ENCODE data around the gene SNX18. TPM values are rescaled to one million over a fixed set of nuclear protein-coding genes. Genes with fewer than 3 reads are reported as not detected.

Gene SNX18
- total RNA-seq, 2 experiments from 2014 or later: 17.1 to 19.3 TPM

DNA sequence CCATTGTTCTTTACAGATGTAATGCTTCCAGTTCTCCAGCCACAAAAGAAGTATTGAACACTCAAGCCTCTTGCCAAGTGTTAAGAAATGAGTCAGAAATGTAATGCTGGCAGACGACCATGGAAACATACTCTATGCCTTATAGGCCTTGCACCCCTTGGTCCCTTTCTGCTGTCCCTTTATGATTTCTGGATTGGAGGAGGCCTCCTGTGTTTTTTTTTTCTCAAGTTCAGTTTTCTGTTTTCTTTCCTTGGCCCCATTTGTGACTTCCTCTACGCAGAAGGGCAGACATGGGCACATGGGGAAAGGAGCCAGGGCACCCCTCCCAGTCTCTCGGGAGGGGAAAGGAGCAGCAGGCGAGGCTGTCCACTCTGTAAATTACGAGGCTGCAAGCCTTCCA is 53.4 kb downstream of the SNX18 start:
- DNase-seq (no peak), ATAC-seq (no peak)
- no peaks in the 10 kb centered on the region for H3K27me3 Mint-ChIP-seq (ENCODE audit: low read depth)
- peaks cover 16% of the 10 kb centered on the region for H3K4me1 Mint-ChIP-seq (ENCODE audit: low read depth)
- H3K27ac Mint-ChIP-seq: no peak overlapping the region
- H3K4me3 Mint-ChIP-seq: no peak overlapping the region
- CTCF ChIA-PET: no interaction called here
- POLR2A ChIA-PET: no interaction called here
- no peaks in the 10 kb centered on the region for H3K36me3 Mint-ChIP-seq (ENCODE audit: low read depth)
- H3K9me3 Mint-ChIP-seq (ENCODE audit: insufficient read depth): no peaks in the 10 kb centered on the region

DNA sequence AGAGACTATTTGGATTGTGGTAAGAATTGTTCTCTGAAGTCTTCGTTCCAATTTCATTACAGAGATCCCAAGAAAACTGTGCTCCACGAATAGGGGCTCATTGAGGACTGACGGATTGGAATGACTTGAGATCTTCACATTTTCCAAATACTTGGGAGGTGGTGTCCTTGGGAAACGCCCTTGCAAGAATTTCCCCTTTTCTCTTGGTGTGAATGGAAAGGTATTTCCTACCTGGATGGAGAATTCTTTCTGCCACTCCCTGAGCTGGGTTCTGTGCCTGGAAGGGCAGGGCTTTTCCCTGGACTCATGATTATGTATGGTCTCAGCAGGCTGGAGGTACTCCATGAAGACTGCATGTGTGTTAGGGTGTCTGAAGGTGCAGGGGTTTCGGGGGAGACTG is 53.9 kb downstream of the SNX18 start:
- no peaks in the 10 kb centered on the region for H3K9me3 Mint-ChIP-seq (ENCODE audit: insufficient read depth)
- ATAC-seq (no peak), DNase-seq (no peak)
- H3K27ac Mint-ChIP-seq: no peak overlapping the region
- H3K36me3 Mint-ChIP-seq (ENCODE audit: low read depth): no peaks in the 10 kb centered on the region
- no peaks in the 10 kb centered on the region for H3K27me3 Mint-ChIP-seq (ENCODE audit: low read depth)
- ChIA-PET CTCF (no interaction called here), POLR2A (no interaction called here)
- H3K4me1 Mint-ChIP-seq (ENCODE audit: low read depth): peaks cover 18% of the 10 kb centered on the region
- no peak overlapping the region for H3K4me3 Mint-ChIP-seq

GRCh38 chr5:54573812-54574489 is 56.4 kb downstream of the SNX18 start:
- H3K4me3 Mint-ChIP-seq: no peak overlapping the region
- no peaks in the 10 kb centered on the region for H3K36me3 Mint-ChIP-seq (ENCODE audit: low read depth)
- CTCF ChIA-PET: no interaction called here
- H3K9me3 Mint-ChIP-seq (ENCODE audit: insufficient read depth): no peaks in the 10 kb centered on the region
- POLR2A ChIA-PET: no interaction called here
- DNase-seq (no peak), ATAC-seq (no peak)
- H3K27ac Mint-ChIP-seq: no peak overlapping the region
- H3K27me3 Mint-ChIP-seq (ENCODE audit: low read depth): no peaks in the 10 kb centered on the region
- peaks cover 18% of the 10 kb centered on the region for H3K4me1 Mint-ChIP-seq (ENCODE audit: low read depth)

DNA sequence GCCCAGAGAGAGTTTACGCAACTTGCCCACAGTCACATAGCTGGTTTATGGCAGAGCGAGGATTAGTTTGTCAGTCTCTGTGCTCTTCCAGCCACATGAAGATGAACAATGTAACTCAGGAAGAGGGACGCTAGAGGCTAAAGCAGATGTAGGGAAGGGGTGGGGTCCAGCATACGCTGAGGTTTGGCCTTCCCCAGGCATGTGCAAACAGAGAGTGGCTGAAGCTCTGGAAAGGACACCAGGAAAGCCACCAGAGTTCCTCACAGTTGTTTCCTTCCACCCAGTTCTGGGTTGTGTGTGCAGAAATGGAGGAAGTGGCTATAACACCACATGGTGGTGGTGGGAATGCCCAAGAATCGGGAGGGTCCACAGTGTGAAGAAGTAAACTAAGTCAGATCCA is 60.0 kb downstream of the SNX18 start:
- no peak for DNase-seq
- ATAC-seq: no peak
- POLR2A ChIA-PET: no interaction called here

GRCh38 chr5:54577937-54578653 is 60.5 kb downstream of the SNX18 start:
- Mint-ChIP-seq H3K27ac (no peak overlapping the region), H3K4me3 (no peak overlapping the region), H3K4me1 (ENCODE audit: low read depth) (peaks cover 22% of the 10 kb centered on the region), H3K27me3 (ENCODE audit: low read depth) (peaks cover 9% of the 10 kb centered on the region), H3K36me3 (ENCODE audit: low read depth) (no peaks in the 10 kb centered on the region), H3K9me3 (ENCODE audit: insufficient read depth) (no peaks in the 10 kb centered on the region)
- ATAC-seq (no peak), DNase-seq (no peak)
- ChIA-PET CTCF (no interaction called here), POLR2A (no interaction called here)

More for the DNA sequence above, 60.0 kb downstream of the SNX18 start:
- no peaks in the 10 kb centered on the region for H3K9me3 Mint-ChIP-seq (ENCODE audit: insufficient read depth)
- H3K4me3 Mint-ChIP-seq: no peak overlapping the region
- H3K27me3 Mint-ChIP-seq (ENCODE audit: low read depth): peaks cover 9% of the 10 kb centered on the region
- H3K27ac Mint-ChIP-seq: no peak overlapping the region
- peaks cover 22% of the 10 kb centered on the region for H3K4me1 Mint-ChIP-seq (ENCODE audit: low read depth)
- no peaks in the 10 kb centered on the region for H3K36me3 Mint-ChIP-seq (ENCODE audit: low read depth)
- CTCF ChIA-PET: no interaction called here

DNA sequence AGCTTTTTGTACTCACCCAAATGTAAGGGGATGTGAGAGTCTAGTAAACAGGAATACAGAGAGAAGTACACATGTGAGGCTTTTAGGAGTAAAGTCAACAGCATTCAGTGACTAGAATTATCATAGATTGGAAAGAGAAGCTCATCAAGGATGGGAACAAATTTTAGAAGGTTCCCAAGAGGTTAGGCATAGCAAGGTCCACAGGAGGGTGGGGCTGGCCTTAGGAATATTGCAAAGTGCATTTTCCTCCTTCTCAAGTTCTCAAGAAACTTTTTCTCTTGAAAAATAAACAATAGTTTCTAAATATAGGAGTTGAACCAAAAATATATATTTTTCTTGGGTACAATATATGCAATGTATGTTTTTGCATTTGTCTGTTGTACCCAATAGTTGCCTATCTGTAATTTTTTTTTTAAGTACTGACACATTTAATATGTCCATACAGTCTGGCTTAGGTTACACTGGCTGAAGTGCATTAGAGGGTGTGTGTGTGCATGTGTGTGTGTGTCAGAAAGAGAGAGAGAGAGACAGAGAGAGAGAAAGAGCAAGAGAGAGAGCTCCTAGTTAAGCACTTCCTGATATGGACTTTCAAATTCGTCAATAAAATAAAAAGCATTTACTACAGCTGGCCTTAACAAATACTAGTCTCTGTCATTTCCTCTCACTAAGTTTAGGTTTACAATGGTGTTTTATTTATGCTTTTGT is 62.2 kb downstream of the SNX18 start:
- no peak overlapping the region for H3K4me3 Mint-ChIP-seq
- ATAC-seq (no peak), DNase-seq (no peak)
- no peaks in the 10 kb centered on the region for H3K36me3 Mint-ChIP-seq (ENCODE audit: low read depth)
- H3K4me1 Mint-ChIP-seq (ENCODE audit: low read depth): peaks cover 14% of the 10 kb centered on the region
- ChIA-PET POLR2A (no interaction called here), CTCF (no interaction called here)
- H3K9me3 Mint-ChIP-seq (ENCODE audit: insufficient read depth): no peaks in the 10 kb centered on the region
- peaks cover 9% of the 10 kb centered on the region for H3K27me3 Mint-ChIP-seq (ENCODE audit: low read depth)
- no peak overlapping the region for H3K27ac Mint-ChIP-seq

- H3K4me3 Mint-ChIP-seq: no peak overlapping the region
- H3K27ac Mint-ChIP-seq: no peak overlapping the region
- H3K36me3 Mint-ChIP-seq (ENCODE audit: low read depth): no peaks in the 10 kb centered on the region
- peaks cover 9% of the 10 kb centered on the region for H3K27me3 Mint-ChIP-seq (ENCODE audit: low read depth)
- DNase-seq: no peak
- CTCF ChIA-PET: no interaction called here
- POLR2A ChIA-PET: no interaction called here
- peaks cover 4% of the 10 kb centered on the region for H3K4me1 Mint-ChIP-seq (ENCODE audit: low read depth)
- no peak for ATAC-seq
- H3K9me3 Mint-ChIP-seq (ENCODE audit: insufficient read depth): peaks cover 1% of the 10 kb centered on the region
Measured at GRCh38 chr5:54580997-54581811, 63.6 kb downstream of the SNX18 start.

- peaks cover 9% of the 10 kb centered on the region for H3K27me3 Mint-ChIP-seq (ENCODE audit: low read depth)
- H3K4me1 Mint-ChIP-seq (ENCODE audit: low read depth): peaks cover 4% of the 10 kb centered on the region
- H3K36me3 Mint-ChIP-seq (ENCODE audit: low read depth): no peaks in the 10 kb centered on the region
- peaks cover 6% of the 10 kb centered on the region for H3K9me3 Mint-ChIP-seq (ENCODE audit: insufficient read depth)
- DNase-seq (no peak), ATAC-seq (no peak)
- H3K4me3 Mint-ChIP-seq: no peak overlapping the region
- CTCF ChIA-PET: interaction anchor here (1.0 kb wide), 1 partner anchor 93 kb away, joined by 3 read pairs; no protein-coding TSS in a partner anchor
- POLR2A ChIA-PET: no interaction called here
- no peak overlapping the region for H3K27ac Mint-ChIP-seq
Measured at GRCh38 chr5:54581831-54582548, 64.4 kb downstream of the SNX18 start.

GRCh38 chr5:54586336-54586735 is 68.8 kb downstream of the SNX18 start:
- CTCF ChIA-PET: no interaction called here
- DNase-seq (no peak), ATAC-seq (no peak)
- Mint-ChIP-seq H3K27me3 (ENCODE audit: low read depth) (peaks cover 1% of the 10 kb centered on the region), H3K4me3 (no peak overlapping the region), H3K36me3 (ENCODE audit: low read depth) (no peaks in the 10 kb centered on the region), H3K9me3 (ENCODE audit: insufficient read depth) (peaks cover 6% of the 10 kb centered on the region), H3K4me1 (ENCODE audit: low read depth) (no peaks in the 10 kb centered on the region), H3K27ac (no peak overlapping the region)
- POLR2A ChIA-PET: interaction anchor here (0.6 kb wide), 1 partner anchor 10 kb away, joined by 3 read pairs; no protein-coding TSS in a partner anchor

GRCh38 chr5:54589786-54590185 is 72.2 kb downstream of the SNX18 start:
- POLR2A ChIA-PET: no interaction called here
- no peak for DNase-seq
- CTCF ChIA-PET: interaction anchor here (1.0 kb wide), 1 partner anchor 100 kb away, joined by 3 read pairs; no protein-coding TSS in a partner anchor
- Mint-ChIP-seq H3K36me3 (ENCODE audit: low read depth) (no peaks in the 10 kb centered on the region), H3K4me3 (no peak overlapping the region), H3K9me3 (ENCODE audit: insufficient read depth) (peaks cover 6% of the 10 kb centered on the region), H3K27me3 (ENCODE audit: low read depth) (no peaks in the 10 kb centered on the region), H3K27ac (no peak overlapping the region), H3K4me1 (ENCODE audit: low read depth) (no peaks in the 10 kb centered on the region)
- ATAC-seq: no peak

DNA sequence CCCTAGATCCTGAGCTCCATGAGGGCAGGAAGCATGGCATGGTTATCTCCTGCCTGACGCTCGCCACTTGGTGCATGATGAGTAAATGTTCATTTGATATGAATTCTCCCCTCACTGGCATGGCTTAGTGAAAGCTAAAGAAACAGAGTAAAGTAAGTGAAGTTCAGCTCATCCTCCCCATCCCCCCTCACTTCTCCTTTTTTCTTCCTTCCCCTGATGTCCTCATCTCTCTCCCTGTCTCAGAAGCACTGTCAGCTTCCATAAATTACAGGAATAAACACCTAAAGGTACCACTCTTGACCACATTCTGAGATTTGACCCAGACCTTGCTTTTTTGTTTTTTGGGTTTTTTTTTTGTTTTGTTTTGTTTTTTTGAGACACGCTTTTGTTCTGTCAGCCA is 73.3 kb downstream of the SNX18 start:
- Mint-ChIP-seq H3K27ac (peak overlapping the region; percentile 4), H3K4me1 (ENCODE audit: low read depth) (no peaks in the 10 kb centered on the region), H3K36me3 (ENCODE audit: low read depth) (no peaks in the 10 kb centered on the region), H3K4me3 (no peak overlapping the region), H3K27me3 (ENCODE audit: low read depth) (no peaks in the 10 kb centered on the region), H3K9me3 (ENCODE audit: insufficient read depth) (peaks cover 6% of the 10 kb centered on the region)
- ChIA-PET POLR2A (no interaction called here), CTCF (no interaction called here)
- ATAC-seq (no peak), DNase-seq (no peak)

Measured in activated CD8-positive, alpha-beta T cell treated with anti-CD3 and anti-CD28 coated beads, Interleukin-2, amount 10 ng/mL, durations not matched to agents 7 days and 5 days (primary cell).